ENCODE data around the gene CFAP299. TPM values are rescaled to one million over a fixed set of nuclear protein-coding genes. Genes with fewer than 3 reads are reported as not detected.

The CFAP299 gene
- total RNA-seq, 4 donors from 2014 or later, result 1.2 TPM; not detected in 3

GRCh38 chr4:80532674-80533333 lies 197.3 kb downstream of the CFAP299 start:
- TF ChIP-seq POLR2A (IDR thresholded peaks at IDR 0.05), result no peak
- no peak for TF ChIP-seq CTCF (IDR thresholded peaks at IDR 0.05)
- Histone ChIP-seq H3K4me1 (no peaks in the 10 kb centered on the region), H3K36me3 (no peaks in the 10 kb centered on the region), H3K27ac (no peak overlapping the region), H3K27me3 (no peaks in the 10 kb centered on the region), H3K4me3 (no peak overlapping the region), H3K9me3 (no peaks in the 10 kb centered on the region)
- intact Hi-C loops (cut with DNase I; ENCODE audit: low total_unique reads), result no loop called here
- no peak for DNase-seq

- H3K36me3 ChIP-seq, result no peaks in the 10 kb centered on the region
- no peaks in the 10 kb centered on the region for H3K4me1 ChIP-seq
- H3K9me3 ChIP-seq, result no peaks in the 10 kb centered on the region
- intact Hi-C loops (cut with DNase I; ENCODE audit: low total_unique reads), result no loop called here
- H3K4me3 ChIP-seq, result no peak overlapping the region
- TF ChIP-seq POLR2A (IDR thresholded peaks at IDR 0.05) (no peak), CTCF (IDR thresholded peaks at IDR 0.05) (no peak)
- no peak for DNase-seq
- no peak overlapping the region for H3K27ac ChIP-seq
- H3K27me3 ChIP-seq, result no peaks in the 10 kb centered on the region
Measured at GRCh38 chr4:80535551-80535950, 200.0 kb downstream of the CFAP299 start.

GRCh38 chr4:80538276-80538926 lies 202.9 kb downstream of the CFAP299 start:
- H3K4me1 ChIP-seq, result no peaks in the 10 kb centered on the region
- no peaks in the 10 kb centered on the region for H3K27me3 ChIP-seq
- no peaks in the 10 kb centered on the region for H3K36me3 ChIP-seq
- no peak overlapping the region for H3K4me3 ChIP-seq
- no peak for TF ChIP-seq CTCF (IDR thresholded peaks at IDR 0.05)
- no peak for TF ChIP-seq POLR2A (IDR thresholded peaks at IDR 0.05)
- no peaks in the 10 kb centered on the region for H3K9me3 ChIP-seq
- DNase-seq, result no peak
- H3K27ac ChIP-seq, result no peak overlapping the region
- intact Hi-C loops (cut with DNase I; ENCODE audit: low total_unique reads), result no loop called here

- Histone ChIP-seq H3K4me1 (no peaks in the 10 kb centered on the region), H3K9me3 (no peaks in the 10 kb centered on the region), H3K27me3 (no peaks in the 10 kb centered on the region), H3K36me3 (no peaks in the 10 kb centered on the region), H3K4me3 (no peak overlapping the region), H3K27ac (no peak overlapping the region)
- intact Hi-C loops (cut with DNase I; ENCODE audit: low total_unique reads), result no loop called here
- DNase-seq, result no peak
- no peak for TF ChIP-seq CTCF (IDR thresholded peaks at IDR 0.05)
- TF ChIP-seq POLR2A (IDR thresholded peaks at IDR 0.05), result no peak
Measured at GRCh38 chr4:80539190-80539589, 203.7 kb downstream of the CFAP299 start.

- intact Hi-C loops (cut with DNase I; ENCODE audit: low total_unique reads), result no loop called here
- no peaks in the 10 kb centered on the region for H3K9me3 ChIP-seq
- H3K4me1 ChIP-seq, result no peaks in the 10 kb centered on the region
- no peaks in the 10 kb centered on the region for H3K27me3 ChIP-seq
- TF ChIP-seq CTCF (IDR thresholded peaks at IDR 0.05) (no peak), POLR2A (IDR thresholded peaks at IDR 0.05) (no peak)
- no peak overlapping the region for H3K4me3 ChIP-seq
- no peaks in the 10 kb centered on the region for H3K36me3 ChIP-seq
- DNase-seq, result no peak
- H3K27ac ChIP-seq, result no peak overlapping the region
Measured at GRCh38 chr4:80540349-80540748, 204.8 kb downstream of the CFAP299 start.
